GM06990 (cell line): ENCODE results near the gene CARNS1.
"Not testable (repeated sequence)": the region's sequence is repeated elsewhere in the genome, so short reads cannot be mapped to it uniquely, and the experiment has no call there.

ENCODE experiments used
- DNase-seq: peaks from one replicate; pipeline ENCODE4 v3.0.0-alpha.2; 2011; ENCODE audit not compliant: insufficient read length; ENCODE audit errors: extremely low read depth
- H3K27me3 ChIP-seq: replicated peaks from 2 replicates; pipeline ENCODE4 v1.6.0; 2011; ENCODE audit warnings: low read length; ENCODE audit not compliant: control insufficient read depth, insufficient read depth
- H3K36me3 ChIP-seq: 2 replicates; pipeline ENCODE4 v1.5.1; 2011; ENCODE audit warnings: low read length; ENCODE audit not compliant: control insufficient read depth, insufficient read depth
- H3K4me3 ChIP-seq: replicated peaks from 2 replicates; pipeline ENCODE4 v1.5.1; 2011; ENCODE audit warnings: low read depth, mild to moderate bottlenecking, control low read depth, low read length
- CTCF ChIP-seq: IDR thresholded peaks from 2 replicates; pipeline ENCODE4 v1.5.1; 2011; ENCODE audit warnings: low read length, control low read depth, mild to moderate bottlenecking, inconsistent platforms; ENCODE audit not compliant: insufficient read depth, poor library complexity, severe bottlenecking

Gene CARNS1

GRCh38 chr11:67398661-67399563 lies 16.6 kb upstream of the CARNS1 start:
- H3K27me3 ChIP-seq = no peaks in the 10 kb centered on the region
- H3K4me3 ChIP-seq = no peak overlapping the region
- peaks cover 34% of the 10 kb centered on the region for H3K36me3 ChIP-seq
- no peak for DNase-seq
- no peak for TF ChIP-seq CTCF

DNA sequence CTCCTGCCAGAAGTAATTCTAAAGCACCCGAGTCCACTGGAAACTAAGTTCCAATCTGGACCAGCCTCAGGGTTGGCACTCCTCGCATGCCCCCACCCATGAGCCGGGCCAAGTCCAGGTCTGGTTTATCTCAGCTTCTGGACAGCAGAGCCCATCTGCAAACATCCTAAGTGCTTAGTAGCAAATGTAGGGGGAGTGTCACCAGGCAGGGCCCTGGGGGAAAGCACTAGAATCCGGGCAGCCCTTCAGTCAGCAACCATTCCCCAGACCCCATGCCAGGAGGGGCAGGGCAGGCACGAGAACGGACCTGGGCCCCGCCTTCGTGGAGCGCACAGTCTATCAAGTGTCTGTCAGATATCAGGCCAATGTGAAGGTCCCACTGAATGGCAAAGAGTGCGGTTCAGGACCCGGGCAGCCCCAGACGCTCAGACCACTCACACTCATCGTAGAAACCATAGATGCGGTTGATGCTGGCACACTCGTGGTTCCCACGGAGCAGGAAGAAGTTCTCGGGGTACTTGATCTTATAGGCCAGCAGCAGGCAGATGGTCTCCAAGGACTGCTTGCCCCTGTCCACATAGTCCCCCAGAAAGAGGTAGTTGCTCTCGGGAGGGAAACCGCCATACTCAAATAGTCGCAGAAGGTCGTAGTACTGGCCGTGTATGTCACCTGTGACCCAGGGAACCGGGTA lies 15.1 kb upstream of the CARNS1 start:
- Histone ChIP-seq H3K27me3 (no peaks in the 10 kb centered on the region), H3K36me3 (peaks cover 36% of the 10 kb centered on the region), H3K4me3 (peak overlapping the region; percentile 90)
- no peak for DNase-seq
- no peak for TF ChIP-seq CTCF

GRCh38 chr11:67400942-67401494 lies 14.5 kb upstream of the CARNS1 start:
- no peaks in the 10 kb centered on the region for H3K27me3 ChIP-seq
- H3K36me3 ChIP-seq = peaks cover 36% of the 10 kb centered on the region
- no peak for DNase-seq
- no peak for TF ChIP-seq CTCF
- peak overlapping the region; percentile 90 for H3K4me3 ChIP-seq

GRCh38 chr11:67401495-67402191 lies 13.8 kb upstream of the CARNS1 start, which contains the start of gene PPP1CA:
Gene PPP1CA (minus strand): TSS chr11:67401858. CDS start chr11:67401782, 76 bp downstream.
- peak; percentile 89 for DNase-seq
- no peaks in the 10 kb centered on the region for H3K27me3 ChIP-seq
- peak; percentile 9 for TF ChIP-seq CTCF
- peak within 1 kb of the TSS; percentile 90 for H3K4me3 ChIP-seq
- H3K36me3 ChIP-seq = peaks cover 35% of the 10 kb centered on the region

GRCh38 chr11:67402192-67402839 lies 13.2 kb upstream of the CARNS1 start:
- H3K36me3 ChIP-seq = peaks cover 36% of the 10 kb centered on the region
- DNase-seq, H3K27me3 ChIP-seq: not testable (repeated sequence)
- peak overlapping the region; percentile 54 for H3K4me3 ChIP-seq

DNA sequence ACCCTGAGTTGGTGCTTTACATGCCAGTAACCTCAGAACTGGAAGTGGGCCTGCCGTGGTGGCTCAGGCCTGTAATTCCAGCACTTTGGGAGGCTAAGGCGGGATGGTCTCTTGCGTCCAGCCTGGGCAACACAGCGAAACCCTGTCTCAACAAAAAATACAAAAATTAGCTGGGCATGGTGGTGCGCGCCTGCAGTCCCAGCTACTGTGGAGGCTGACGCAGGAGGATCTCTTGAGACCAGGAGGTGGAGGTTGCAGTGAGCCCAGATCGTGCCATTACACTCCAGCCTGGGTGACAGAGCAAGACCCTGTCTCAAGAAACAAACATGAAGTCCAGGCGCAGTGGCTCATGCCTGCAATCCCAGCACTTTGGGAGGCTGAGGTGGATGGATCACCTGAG lies 12.4 kb upstream of the CARNS1 start:
- not testable (repeated sequence) for H3K27me3 ChIP-seq, DNase-seq
- peaks cover 31% of the 10 kb centered on the region for H3K36me3 ChIP-seq
- peak overlapping the region; percentile 80 for H3K4me3 ChIP-seq
